Endodermal cell (in vitro differentiated cells): ENCODE data around the gene PANK2. TPM values are rescaled to one million over a fixed set of nuclear protein-coding genes. Genes with fewer than 3 reads are reported as not detected.

Source experiments
- DNase-seq: peaks from one replicate; pipeline ENCODE4 v3.0.0-alpha.2; 2017
- H3K27ac ChIP-seq: 2 replicates; pipeline ENCODE4 v1.5.1; 2013; ENCODE audit warnings: mild to moderate bottlenecking, low read depth, low read length, moderate library complexity
- H3K27me3 ChIP-seq: 2 replicates; pipeline ENCODE4 v1.6.1; 2013; ENCODE audit warnings: mild to moderate bottlenecking, low read length, moderate library complexity; ENCODE audit not compliant: insufficient read depth, control insufficient read depth, poor library complexity, severe bottlenecking
- H3K36me3 ChIP-seq: 2 replicates; pipeline ENCODE4 v1.7.0; 2013; ENCODE audit warnings: mild to moderate bottlenecking, low read length, moderate library complexity; ENCODE audit not compliant: control insufficient read depth, insufficient read depth
- H3K4me1 ChIP-seq: one replicate; pipeline ENCODE4 v1.7.0; 2013; ENCODE audit warnings: low read length; ENCODE audit not compliant: control insufficient read depth, insufficient read depth
- H3K4me3 ChIP-seq: 2 replicates; pipeline ENCODE4 v1.5.1; 2013; ENCODE audit warnings: mild to moderate bottlenecking, low read length, moderate library complexity
- H3K9ac ChIP-seq: 2 replicates; pipeline ENCODE4 v1.6.1; 2013; ENCODE audit warnings: mild to moderate bottlenecking, low read length, moderate library complexity; ENCODE audit not compliant: poor library complexity, severe bottlenecking; ENCODE audit errors: extremely low read depth
- H3K9me3 ChIP-seq: 2 replicates; pipeline ENCODE4 v1.6.1; 2013; ENCODE audit warnings: mild to moderate bottlenecking, low read length, moderate library complexity; ENCODE audit not compliant: control insufficient read depth
- H3K27ac Mint-ChIP-seq: 2 replicates; pipeline ENCODE4 v1.8.0; 2020; ENCODE audit warnings: mixed read lengths
- H3K27me3 Mint-ChIP-seq: 2 replicates; pipeline ENCODE4 v1.8.0; 2021; ENCODE audit warnings: mild to moderate bottlenecking, mixed read lengths; ENCODE audit not compliant: insufficient read depth
- H3K36me3 Mint-ChIP-seq: 2 replicates; pipeline ENCODE4 v1.8.0; 2020; ENCODE audit warnings: low read depth, mixed read lengths
- H3K4me1 Mint-ChIP-seq: 2 replicates; pipeline ENCODE4 v1.8.0; 2020; ENCODE audit warnings: mixed read lengths
- H3K4me3 Mint-ChIP-seq: 2 replicates; pipeline ENCODE4 v1.8.0; 2020; ENCODE audit warnings: mild to moderate bottlenecking, moderate library complexity, mixed read lengths
- H3K9me3 Mint-ChIP-seq: 2 replicates; pipeline ENCODE4 v1.8.0; 2020; ENCODE audit warnings: mild to moderate bottlenecking, mixed read lengths
- CTCF ChIP-seq: fragments of 200-600 bp; sonication (generic); conservative IDR thresholded peaks from 2 replicates; pipeline ENCODE4 v1.5.0; 2021; ENCODE audit warnings: antibody characterized with exemption, mild to moderate bottlenecking
- WGBS, 2 experiments: methylation state at CpG; one replicate each; pipeline versions ENCODE4 v1.1.5 to v1.1.7; 2013; ENCODE audit warnings: missing lambda C conversion rate in 2 of 2, mixed read lengths in 1 of 2; ENCODE audit not compliant: insufficient coverage in 1 of 2, insufficient read length in 1 of 2; 5-methylcytosine and 5-hydroxymethylcytosine counted together
- total RNA-seq, 2 donors: library from RNA; stranded (reverse); fragmentation: NEBNext Ultra II Directional in 1 of 2; extraction: Animal tissue kit (Norgen Biotek cat#: 25700) in 1 of 2; gene quantifications; 2 replicates in 1 of 2; 3 replicates in 1 of 2; pipeline ENCODE4 v1.2.1, GENCODE V29; 2021

The PANK2 gene
- total RNA-seq, 2 donors from 2014 or later = 57.6 to 66.5 TPM

GRCh38 chr20:3923818-3924217, 34.6 kb downstream of the PANK2 start:
- Mint-ChIP-seq H3K4me1 (peaks cover 26% of the 10 kb centered on the region), H3K27ac (peak overlapping the region; percentile 45), H3K4me3 (no peak overlapping the region), H3K27me3 (no peaks in the 10 kb centered on the region), H3K9me3 (no peaks in the 10 kb centered on the region), H3K36me3 (peaks cover 43% of the 10 kb centered on the region)
- H3K36me3 ChIP-seq = peaks cover 62% of the 10 kb centered on the region
- no peaks in the 10 kb centered on the region for H3K9me3 ChIP-seq
- no peak overlapping the region for H3K27ac ChIP-seq
- peaks cover 4% of the 10 kb centered on the region for H3K4me1 ChIP-seq
- 100% methylated on average over 1 to 2 of the region's 2 CpGs for WGBS, 2 experiments
- no peak overlapping the region for H3K9ac ChIP-seq
- no peaks in the 10 kb centered on the region for H3K27me3 ChIP-seq
- DNase-seq = no peak
- no peak for TF ChIP-seq CTCF
- no peak overlapping the region for H3K4me3 ChIP-seq

- peak overlapping the region; percentile 18 for H3K27ac ChIP-seq
- no peaks in the 10 kb centered on the region for H3K27me3 ChIP-seq
- peaks cover 37% of the 10 kb centered on the region for H3K36me3 Mint-ChIP-seq
- H3K9me3 ChIP-seq = no peaks in the 10 kb centered on the region
- H3K4me3 Mint-ChIP-seq = no peak overlapping the region
- H3K4me1 ChIP-seq = peaks cover 4% of the 10 kb centered on the region
- peaks cover 26% of the 10 kb centered on the region for H3K4me1 Mint-ChIP-seq
- no peaks in the 10 kb centered on the region for H3K27me3 Mint-ChIP-seq
- H3K27ac Mint-ChIP-seq = peak overlapping the region; percentile 64
- TF ChIP-seq CTCF = no peak
- no peaks in the 10 kb centered on the region for H3K9me3 Mint-ChIP-seq
- H3K9ac ChIP-seq = no peak overlapping the region
- WGBS, 2 experiments = 89 to 90% methylated on average over 10 to 13 of the region's 13 CpGs
- peaks cover 55% of the 10 kb centered on the region for H3K36me3 ChIP-seq
- DNase-seq = no peak
- H3K4me3 ChIP-seq = no peak overlapping the region
These were observed 35.3 kb downstream of the PANK2 start for GRCh38 chr20:3924304-3925112.

GRCh38 chr20:3925113-3925695, 36.0 kb downstream of the PANK2 start:
- no peak overlapping the region for H3K27ac ChIP-seq
- peaks cover 26% of the 10 kb centered on the region for H3K4me1 Mint-ChIP-seq
- no peaks in the 10 kb centered on the region for H3K27me3 Mint-ChIP-seq

More at GRCh38 chr20:3925113-3925695, 36.0 kb downstream of the PANK2 start:
- peaks cover 52% of the 10 kb centered on the region for H3K36me3 ChIP-seq
- DNase-seq = no peak
- Mint-ChIP-seq H3K27ac (peak overlapping the region; percentile 74), H3K4me3 (no peak overlapping the region), H3K9me3 (no peaks in the 10 kb centered on the region), H3K36me3 (peaks cover 32% of the 10 kb centered on the region)
- H3K4me1 ChIP-seq = peaks cover 4% of the 10 kb centered on the region
- no peak overlapping the region for H3K9ac ChIP-seq
- 84 to 94% methylated on average over 4 to 11 of the region's 11 CpGs for WGBS, 2 experiments
- no peaks in the 10 kb centered on the region for H3K27me3 ChIP-seq
- H3K9me3 ChIP-seq = no peaks in the 10 kb centered on the region
- no peak for TF ChIP-seq CTCF
- no peak overlapping the region for H3K4me3 ChIP-seq
